Caco-2 (cell line): ENCODE results near the gene ALAD. TPM values are rescaled to one million over a fixed set of nuclear protein-coding genes. Genes with fewer than 3 reads are reported as not detected.
A peak's percentile ranks its signal among the peaks of the same experiment; 100 is the strongest.

Source experiments
- BruUV-seq: library from RNA; stranded (reverse); fragments of 400-500 nt; replicated peaks from 2 replicates; lab custom pipeline; 2021; lab: Mats Ljungman, UMichigan
- CTCF ChIA-PET: fragments of 300-600 bp; sonication (Branson Sonifier 250); formaldehyde crosslinking; loops from one replicate; lab custom pipeline; 2022; ENCODE audit warnings: antibody characterized with exemption; lab: Charles Lee
- POLR2A ChIA-PET: fragments of 300-600 bp; sonication (Branson Sonifier 250); formaldehyde crosslinking; loops from one replicate; lab custom pipeline; 2022; ENCODE audit warnings: antibody characterized with exemption; lab: Charles Lee
- DNase-seq, 2 experiments: peaks; one replicate each; pipeline versions ENCODE4 v3.0.0 to v3.0.0-alpha.2; 2020 to 2022
- H3K27me3 ChIP-seq: replicated peaks from 2 replicates; pipeline ENCODE4 v1.6.0; 2011; ENCODE audit warnings: low read length; ENCODE audit not compliant: control insufficient read depth, insufficient read depth
- H3K36me3 ChIP-seq: 2 replicates; pipeline ENCODE4 v1.5.1; 2011; ENCODE audit warnings: low read length; ENCODE audit not compliant: control insufficient read depth, insufficient read depth
- H3K4me1 ChIP-seq: fragments of 250-450 bp; sonication (Bioruptor Pico); 2 replicates; pipeline ENCODE4 v1.5.1; 2020; ENCODE audit warnings: mild to moderate bottlenecking
- H3K4me3 ChIP-seq: 2 replicates; pipeline ENCODE4 v1.5.1; 2011; ENCODE audit warnings: low read depth, mild to moderate bottlenecking, control low read depth, low read length
- H3K9me3 ChIP-seq: fragments of 250-450 bp; sonication (Bioruptor Pico); 2 replicates; pipeline ENCODE4 v1.5.1; 2020; ENCODE audit warnings: mild to moderate bottlenecking, moderate library complexity
- H3K27ac Mint-ChIP-seq: one replicate; pipeline ENCODE4 v1.8.0; 2022; ENCODE audit warnings: mixed read lengths; ENCODE audit not compliant: unreplicated experiment
- H3K27me3 Mint-ChIP-seq: one replicate; pipeline ENCODE4 v1.8.0; 2022; ENCODE audit warnings: mixed read lengths; ENCODE audit not compliant: insufficient read depth, unreplicated experiment
- H3K36me3 Mint-ChIP-seq: one replicate; pipeline ENCODE4 v1.8.0; 2022; ENCODE audit warnings: mild to moderate bottlenecking, mixed read lengths; ENCODE audit not compliant: insufficient read depth, unreplicated experiment
- H3K4me1 Mint-ChIP-seq: one replicate; pipeline ENCODE4 v1.8.0; 2022; ENCODE audit warnings: low read depth, mixed read lengths; ENCODE audit not compliant: unreplicated experiment
- H3K4me3 Mint-ChIP-seq: one replicate; pipeline ENCODE4 v1.8.0; 2022; ENCODE audit warnings: mild to moderate bottlenecking, moderate library complexity, mixed read lengths; ENCODE audit not compliant: unreplicated experiment
- H3K9me3 Mint-ChIP-seq: one replicate; pipeline ENCODE4 v1.8.0; 2022; ENCODE audit warnings: mixed read lengths; ENCODE audit not compliant: unreplicated experiment
- CTCF ChIP-seq, 2 experiments: fragments of 200-600 bp in 1 of 2; IDR thresholded peaks; 1 replicate in 1 of 2; 2 replicates in 1 of 2; pipeline versions ENCODE4 v1.5.1 to v1.8.0; 2011 to 2022; ENCODE audit warnings: antibody characterized with exemption in 1 of 2, control low read depth in 1 of 2, inconsistent platforms in 1 of 2, low read depth in 1 of 2, low read length in 1 of 2, mild to moderate bottlenecking in 1 of 2, moderate library complexity in 1 of 2; ENCODE audit not compliant: insufficient read depth in 1 of 2, severe bottlenecking in 1 of 2, unreplicated experiment in 1 of 2
- intact Hi-C: fragments of 100-400 bp; cut with micrococcal nuclease; formaldehyde crosslinking; loops from one replicate; pipeline ENCODE4 v1.10.0; 2022; ENCODE audit not compliant: unreplicated experiment
- total RNA-seq: library from RNA; stranded (reverse); gene quantifications from 2 replicates; pipeline ENCODE4 v1.2.3, GENCODE V29; 2022

The ALAD gene
- total RNA-seq, 1 experiment from 2014 or later = 48.8 TPM

DNA sequence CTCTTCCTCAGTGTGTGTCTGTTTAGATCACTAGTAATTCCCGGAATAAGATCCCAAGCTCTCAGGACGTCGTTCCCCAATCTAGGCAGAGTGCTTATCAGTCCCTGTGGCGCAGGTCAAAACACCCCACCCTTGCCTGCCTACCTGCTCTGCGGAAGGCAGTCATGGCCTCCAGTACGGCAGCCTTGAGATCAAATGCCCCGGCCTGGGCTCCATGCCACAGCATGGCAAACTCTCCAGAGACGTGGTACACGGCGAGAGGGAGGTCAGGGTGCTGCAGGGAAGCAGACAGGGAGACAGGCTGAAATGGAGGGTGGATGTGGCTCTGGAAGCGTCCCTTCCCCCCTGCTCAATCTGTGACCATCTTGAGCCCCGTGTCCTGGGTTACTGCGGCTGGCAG, 12.3 kb downstream of the ALAD start:
- no peak for DNase-seq
- no peak for TF ChIP-seq CTCF (IDR thresholded peaks at IDR 0.05; ENCODE audit: insufficient read depth in 1 of 2, low read depth in 1 of 2, low read length in 1 of 2, severe bottlenecking in 1 of 2, unreplicated experiment in 1 of 2)
- Mint-ChIP-seq H3K36me3 (peaks cover 55% of the 10 kb centered on the region), H3K4me1 (peaks cover 33% of the 10 kb centered on the region), H3K4me3 (no peak overlapping the region), H3K27me3 (no peaks in the 10 kb centered on the region), H3K9me3 (peaks cover 11% of the 10 kb centered on the region), H3K27ac (peak overlapping the region; percentile 77)
- Histone ChIP-seq H3K27me3 (no peaks in the 10 kb centered on the region), H3K36me3 (0 out of 2 replicates have a peak, but pooled peaks cover 4% of the 10 kb centered on the region), H3K4me1 (peaks cover 30% of the 10 kb centered on the region), H3K9me3 (no peaks in the 10 kb centered on the region), H3K4me3 (no peak overlapping the region)
- POLR2A ChIA-PET = no interaction called here
- no TSS peak for BruUV-seq
- CTCF ChIA-PET = interaction anchor here (1.3 kb wide), 1 partner anchor 12 kb away, joined by 4 read pairs; the partner anchor contains the start of gene ALAD
- intact Hi-C loops = no loop called here

DNA sequence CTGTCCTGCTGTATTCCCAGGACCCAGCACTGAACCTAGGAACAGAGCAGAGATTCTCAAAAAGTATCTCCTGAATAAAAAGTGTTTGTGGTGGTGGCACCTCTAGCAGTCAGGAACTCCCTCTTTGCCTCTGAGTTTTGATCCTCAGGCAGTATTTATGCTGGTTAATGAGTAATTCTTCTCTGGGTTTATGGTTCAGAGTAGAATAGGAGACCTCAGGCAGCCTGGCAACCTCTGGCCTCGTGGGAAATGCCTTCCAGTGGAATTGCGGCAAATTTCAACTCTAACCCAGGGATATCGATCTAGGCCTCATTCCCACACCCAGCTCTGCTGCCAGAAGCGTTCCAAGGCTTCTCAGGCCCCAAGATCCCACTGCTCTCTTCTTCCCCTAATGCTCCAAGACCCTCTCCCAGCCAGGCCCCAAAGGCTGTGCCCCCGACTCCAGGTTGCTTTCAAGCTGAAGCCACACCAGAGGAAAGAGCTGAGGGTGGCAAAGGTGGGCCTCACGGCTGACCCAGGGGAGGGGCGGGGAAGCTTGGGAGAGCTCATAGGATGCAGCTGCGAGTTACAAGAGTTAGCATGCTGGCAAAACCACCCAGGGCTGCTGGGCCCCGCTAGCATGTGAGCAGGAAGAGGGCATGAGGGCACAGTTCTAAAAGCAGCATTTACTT, 13.4 kb downstream of the ALAD start:
- H3K4me3 ChIP-seq = no peak overlapping the region
- intact Hi-C loops = loop anchor here (1.0 kb wide), 1 partner anchor 14 kb away; the partner anchor contains the start of gene ALAD
- POLR2A ChIA-PET = interaction anchor here (0.6 to 1.1 kb wide), 3 partner anchors 14 to 167 kb away, joined by 3 to 4 read pairs (median 3); partner anchors contain the start of genes ALAD, FKBP15 and SLC31A1

More for the DNA sequence above, 13.4 kb downstream of the ALAD start:
- H3K36me3 Mint-ChIP-seq = peaks cover 54% of the 10 kb centered on the region
- TF ChIP-seq CTCF (IDR thresholded peaks at IDR 0.05; ENCODE audit: insufficient read depth in 1 of 2, low read depth in 1 of 2, low read length in 1 of 2, severe bottlenecking in 1 of 2, unreplicated experiment in 1 of 2) = no peak
- DNase-seq = peak; percentile 68 to 78
- no TSS peak for BruUV-seq
- no peaks in the 10 kb centered on the region for H3K27me3 Mint-ChIP-seq
- Histone ChIP-seq H3K36me3 (0 out of 2 replicates have a peak, but pooled peaks cover 4% of the 10 kb centered on the region), H3K4me1 (peaks cover 41% of the 10 kb centered on the region), H3K9me3 (no peaks in the 10 kb centered on the region), H3K27me3 (no peaks in the 10 kb centered on the region)
- CTCF ChIA-PET = interaction anchor here (0.6 to 1.5 kb wide), 4 partner anchors 13 to 1201 kb away, joined by 3 to 5 read pairs (median 4); partner anchors contain the start of genes ALAD and SLC31A2
- peaks cover 40% of the 10 kb centered on the region for H3K4me1 Mint-ChIP-seq
- peaks cover 11% of the 10 kb centered on the region for H3K9me3 Mint-ChIP-seq
- peak overlapping the region; percentile 77 for H3K27ac Mint-ChIP-seq
- peak overlapping the region; percentile 30 for H3K4me3 Mint-ChIP-seq
